ENCODE data around the gene KRTAP9-9. TPM values are rescaled to one million over a fixed set of nuclear protein-coding genes. Genes with fewer than 3 reads are reported as not detected.
"Not testable (repeated sequence)": the region's sequence is repeated elsewhere in the genome, so short reads cannot be mapped to it uniquely, and the experiment has no call there.

KRTAP9-9 gene
- total and polyA plus RNA-seq, 2 donors (not counting 1 experiment from before 2014, with no cell fraction given) = not detected

GRCh38 chr17:41237116-41237515 is 18.1 kb upstream of the KRTAP9-9 start:
- H3K27ac ChIP-seq (ENCODE audit: low read length in 2 of 2); H3K4me2 ChIP-seq (replicated peaks; ENCODE audit: low read depth, low read length, poor library complexity, severe bottlenecking); DNase-seq; H3K4me3 ChIP-seq (ENCODE audit: control extremely low read depth in 1 of 5, extremely low read depth in 1 of 5, insufficient read depth in 1 of 5, low read depth in 2 of 5, low read length in 4 of 5); CTCF ChIA-PET; POLR2A ChIA-PET; H3K9me3 Mint-ChIP-seq (ENCODE audit: insufficient read depth); intact Hi-C loops (cut with micrococcal nuclease); H3K27me3 ChIP-seq (replicated peaks in 1 of 4; ENCODE audit: control extremely low read depth in 1 of 4, control insufficient read depth in 3 of 4, insufficient read depth in 4 of 4, low read length in 3 of 4); H3K4me1 ChIP-seq (ENCODE audit: control insufficient read depth in 2 of 2, insufficient read depth in 2 of 2, low read length in 2 of 2); H3K27ac Mint-ChIP-seq; H3K4me3 Mint-ChIP-seq; H3K79me2 ChIP-seq (ENCODE audit: control insufficient read depth, insufficient read depth, low read length); H2AFZ ChIP-seq (ENCODE audit: insufficient read depth, low read depth, low read length, poor library complexity, severe bottlenecking); ATAC-seq (ENCODE audit: low read depth); H3K9ac ChIP-seq (ENCODE audit: low read length); H4K20me1 ChIP-seq (ENCODE audit: control insufficient read depth, insufficient read depth, low read length, poor library complexity, severe bottlenecking); H3K4me1 Mint-ChIP-seq; H3K36me3 ChIP-seq (replicated peaks in 1 of 2; ENCODE audit: control extremely low read depth in 1 of 2, control insufficient read depth in 1 of 2, extremely low read depth in 1 of 2, insufficient read depth in 2 of 2, low read length in 1 of 2): not testable (repeated sequence)
- peaks cover 50% of the 10 kb centered on the region for H3K27me3 Mint-ChIP-seq
- WGBS (ENCODE audit: insufficient coverage) = no CpG with 5 or more reads among the region's 4 CpGs
- H3K9me3 ChIP-seq (ENCODE audit: control extremely low read depth in 1 of 3, control insufficient read depth in 2 of 3, insufficient read depth in 1 of 3, low read length in 2 of 3) = peaks cover 0 to 11% (median 0%) of the 10 kb centered on the region in 3 donors

- H3K4me3 ChIP-seq (ENCODE audit: control extremely low read depth in 1 of 5, extremely low read depth in 1 of 5, insufficient read depth in 1 of 5, low read depth in 2 of 5, low read length in 4 of 5); CTCF ChIA-PET; H3K4me3 Mint-ChIP-seq; H3K4me1 Mint-ChIP-seq; ATAC-seq (ENCODE audit: low read depth); DNase-seq; H3K9ac ChIP-seq (ENCODE audit: low read length); POLR2A ChIA-PET; H3K27ac ChIP-seq (ENCODE audit: low read length in 2 of 2); H3K27me3 ChIP-seq (replicated peaks in 1 of 4; ENCODE audit: control extremely low read depth in 1 of 4, control insufficient read depth in 3 of 4, insufficient read depth in 4 of 4, low read length in 3 of 4); intact Hi-C loops (cut with micrococcal nuclease); H4K20me1 ChIP-seq (ENCODE audit: control insufficient read depth, insufficient read depth, low read length, poor library complexity, severe bottlenecking); H2AFZ ChIP-seq (ENCODE audit: insufficient read depth, low read depth, low read length, poor library complexity, severe bottlenecking); H3K9me3 Mint-ChIP-seq (ENCODE audit: insufficient read depth); H3K36me3 ChIP-seq (replicated peaks in 1 of 2; ENCODE audit: control extremely low read depth in 1 of 2, control insufficient read depth in 1 of 2, extremely low read depth in 1 of 2, insufficient read depth in 2 of 2, low read length in 1 of 2); H3K4me1 ChIP-seq (ENCODE audit: control insufficient read depth in 2 of 2, insufficient read depth in 2 of 2, low read length in 2 of 2); H3K9me3 ChIP-seq (ENCODE audit: control extremely low read depth in 1 of 3, control insufficient read depth in 2 of 3, insufficient read depth in 1 of 3, low read length in 2 of 3); H3K4me2 ChIP-seq (replicated peaks; ENCODE audit: low read depth, low read length, poor library complexity, severe bottlenecking); H3K79me2 ChIP-seq (ENCODE audit: control insufficient read depth, insufficient read depth, low read length); H3K27ac Mint-ChIP-seq: not testable (repeated sequence)
- H3K27me3 Mint-ChIP-seq = peaks cover 54% of the 10 kb centered on the region
- WGBS (ENCODE audit: insufficient coverage) = 69% methylated on average over 2 of the region's 3 CpGs
These were observed 17.2 kb upstream of the KRTAP9-9 start, which contains the start of gene KRTAP9-8 for GRCh38 chr17:41237949-41238437. TSS of gene KRTAP9-8 (plus strand) at chr17:41237999. CDS start at chr17:41238052, 53 bp downstream.

GRCh38 chr17:41246995-41247787 is 8.0 kb upstream of the KRTAP9-9 start:
- 93% methylated on average over 1 of the region's 2 CpGs for WGBS (ENCODE audit: insufficient coverage)
- H3K4me3 ChIP-seq (ENCODE audit: control extremely low read depth in 1 of 5, extremely low read depth in 1 of 5, insufficient read depth in 1 of 5, low read depth in 2 of 5, low read length in 4 of 5); H3K79me2 ChIP-seq (ENCODE audit: control insufficient read depth, insufficient read depth, low read length); H3K4me1 Mint-ChIP-seq; H4K20me1 ChIP-seq (ENCODE audit: control insufficient read depth, insufficient read depth, low read length, poor library complexity, severe bottlenecking); CTCF ChIA-PET; ATAC-seq (ENCODE audit: low read depth); H3K9ac ChIP-seq (ENCODE audit: low read length); H3K27ac ChIP-seq (ENCODE audit: low read length in 2 of 2); H2AFZ ChIP-seq (ENCODE audit: insufficient read depth, low read depth, low read length, poor library complexity, severe bottlenecking); H3K9me3 ChIP-seq (ENCODE audit: control extremely low read depth in 1 of 3, control insufficient read depth in 2 of 3, insufficient read depth in 1 of 3, low read length in 2 of 3); H3K4me3 Mint-ChIP-seq; intact Hi-C loops (cut with micrococcal nuclease); H3K36me3 ChIP-seq (replicated peaks in 1 of 2; ENCODE audit: control extremely low read depth in 1 of 2, control insufficient read depth in 1 of 2, extremely low read depth in 1 of 2, insufficient read depth in 2 of 2, low read length in 1 of 2); H3K9me3 Mint-ChIP-seq (ENCODE audit: insufficient read depth); H3K4me1 ChIP-seq (ENCODE audit: control insufficient read depth in 2 of 2, insufficient read depth in 2 of 2, low read length in 2 of 2); H3K27me3 ChIP-seq (replicated peaks in 1 of 4; ENCODE audit: control extremely low read depth in 1 of 4, control insufficient read depth in 3 of 4, insufficient read depth in 4 of 4, low read length in 3 of 4); H3K27ac Mint-ChIP-seq; H3K4me2 ChIP-seq (replicated peaks; ENCODE audit: low read depth, low read length, poor library complexity, severe bottlenecking); POLR2A ChIA-PET: not testable (repeated sequence)
- H3K27me3 Mint-ChIP-seq = peaks cover 31% of the 10 kb centered on the region
- DNase-seq = peak; percentile 2

GRCh38 chr17:41249637-41250240 is 5.4 kb upstream of the KRTAP9-9 start, which contains the start of gene KRTAP9-4:
TSS of gene KRTAP9-4 (plus strand) at chr17:41249687. CDS start at chr17:41249721, 34 bp downstream.
- H3K27ac ChIP-seq (ENCODE audit: low read length in 2 of 2); H2AFZ ChIP-seq (ENCODE audit: insufficient read depth, low read depth, low read length, poor library complexity, severe bottlenecking); H3K4me3 Mint-ChIP-seq; H4K20me1 ChIP-seq (ENCODE audit: control insufficient read depth, insufficient read depth, low read length, poor library complexity, severe bottlenecking); H3K9me3 Mint-ChIP-seq (ENCODE audit: insufficient read depth); H3K4me1 ChIP-seq (ENCODE audit: control insufficient read depth in 2 of 2, insufficient read depth in 2 of 2, low read length in 2 of 2); H3K9me3 ChIP-seq (ENCODE audit: control extremely low read depth in 1 of 3, control insufficient read depth in 2 of 3, insufficient read depth in 1 of 3, low read length in 2 of 3); ATAC-seq (ENCODE audit: low read depth); H3K4me2 ChIP-seq (replicated peaks; ENCODE audit: low read depth, low read length, poor library complexity, severe bottlenecking); H3K79me2 ChIP-seq (ENCODE audit: control insufficient read depth, insufficient read depth, low read length); H3K27me3 ChIP-seq (replicated peaks in 1 of 4; ENCODE audit: control extremely low read depth in 1 of 4, control insufficient read depth in 3 of 4, insufficient read depth in 4 of 4, low read length in 3 of 4); H3K4me3 ChIP-seq (ENCODE audit: control extremely low read depth in 1 of 5, extremely low read depth in 1 of 5, insufficient read depth in 1 of 5, low read depth in 2 of 5, low read length in 4 of 5); H3K9ac ChIP-seq (ENCODE audit: low read length); H3K36me3 ChIP-seq (replicated peaks in 1 of 2; ENCODE audit: control extremely low read depth in 1 of 2, control insufficient read depth in 1 of 2, extremely low read depth in 1 of 2, insufficient read depth in 2 of 2, low read length in 1 of 2); POLR2A ChIA-PET; H3K4me1 Mint-ChIP-seq; intact Hi-C loops (cut with micrococcal nuclease); H3K27ac Mint-ChIP-seq; CTCF ChIA-PET: not testable (repeated sequence)
- peaks cover 28% of the 10 kb centered on the region for H3K27me3 Mint-ChIP-seq
- DNase-seq = peak; percentile 1
- 53% methylated on average over 2 of the region's 2 CpGs for WGBS (ENCODE audit: insufficient coverage)

Data from B cell (primary cell).